ENCODE data around the gene MACF1.
"Not testable (repeated sequence)": the region's sequence is repeated elsewhere in the genome, so short reads cannot be mapped to it uniquely, and the experiment has no call there.

MACF1 gene

GRCh38 chr1:39524591-39525365, 320.3 kb downstream of the MACF1 start:
- no peak for DNase-seq

GRCh38 chr1:39525366-39526165, 321.1 kb downstream of the MACF1 start:
- DNase-seq = no peak

GRCh38 chr1:39526466-39527189, 322.1 kb downstream of the MACF1 start:
- DNase-seq = no peak

DNA sequence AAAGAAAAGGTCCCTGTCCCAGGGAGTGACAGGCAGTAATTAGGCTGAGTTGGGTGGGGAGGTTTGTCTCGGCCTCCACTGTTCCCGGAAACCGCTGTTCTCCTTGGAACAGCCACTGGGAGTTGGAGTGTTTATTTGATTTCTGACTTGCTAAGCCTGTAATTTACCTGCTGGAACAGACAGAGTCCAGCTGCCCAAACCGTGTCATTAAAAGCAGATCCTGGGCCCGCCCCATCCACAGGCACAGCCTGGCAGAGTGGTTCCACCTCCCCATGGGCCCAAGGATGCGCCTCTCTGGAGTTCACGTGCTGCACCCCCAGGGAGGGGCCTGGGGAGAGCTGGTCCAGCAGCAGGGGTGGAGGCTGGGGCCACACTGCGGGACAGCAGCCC, 322.7 kb downstream of the MACF1 start:
- DNase-seq = not testable (repeated sequence)

DNA sequence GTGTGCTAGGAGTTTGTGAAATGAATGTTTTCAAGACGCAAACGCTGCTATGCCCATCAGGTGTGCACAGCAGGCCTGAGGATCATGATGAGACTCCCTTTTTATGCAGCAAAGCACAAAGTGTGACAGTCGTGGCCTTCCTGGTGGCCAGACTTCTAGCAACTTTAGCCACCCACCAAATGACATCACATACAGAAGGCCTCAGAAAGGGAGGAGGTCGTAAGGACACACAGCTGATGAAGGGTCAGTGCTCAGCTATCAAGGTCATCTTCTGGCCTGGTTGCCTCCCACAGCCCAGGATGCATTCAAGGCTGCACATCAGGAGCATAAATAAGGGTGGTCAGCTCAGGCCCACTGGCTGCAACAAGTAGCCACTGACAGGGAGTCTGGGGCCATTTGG, 323.6 kb downstream of the MACF1 start:
- DNase-seq = no peak

DNA sequence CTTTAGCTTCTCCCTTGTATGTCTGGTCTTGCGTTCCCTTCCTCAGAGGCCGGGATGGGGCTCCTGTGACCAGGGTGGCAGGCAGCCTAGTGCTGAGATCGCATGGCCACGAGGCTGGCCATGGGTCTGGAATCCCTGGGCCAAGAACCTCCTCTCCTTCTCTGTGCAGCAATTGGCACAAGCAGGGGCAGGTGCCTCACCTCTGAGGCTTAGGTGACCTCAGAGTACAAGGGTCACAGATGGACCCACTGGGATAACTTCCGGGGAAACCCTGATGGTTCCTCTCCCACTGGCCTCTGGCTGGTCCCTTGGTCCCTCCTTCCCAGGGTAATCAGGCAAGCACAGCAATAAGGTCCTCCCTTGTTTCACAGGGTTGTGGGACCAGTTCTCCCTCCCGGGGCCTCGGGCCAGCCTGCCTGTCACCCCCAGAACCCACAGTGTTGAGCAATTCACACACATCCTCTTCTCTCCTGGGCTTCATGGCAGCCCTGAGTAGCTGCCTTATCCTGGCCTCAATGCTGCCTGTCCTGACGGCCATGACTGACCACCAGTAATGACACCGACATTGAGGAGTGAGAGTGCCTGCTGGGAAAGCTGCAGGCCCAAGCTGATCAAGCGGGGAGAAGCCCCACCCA, 325.5 kb downstream of the MACF1 start:
- no peak for DNase-seq

- no peak for DNase-seq
Measured at GRCh38 chr1:39531526-39531925, 327.0 kb downstream of the MACF1 start.

DNA sequence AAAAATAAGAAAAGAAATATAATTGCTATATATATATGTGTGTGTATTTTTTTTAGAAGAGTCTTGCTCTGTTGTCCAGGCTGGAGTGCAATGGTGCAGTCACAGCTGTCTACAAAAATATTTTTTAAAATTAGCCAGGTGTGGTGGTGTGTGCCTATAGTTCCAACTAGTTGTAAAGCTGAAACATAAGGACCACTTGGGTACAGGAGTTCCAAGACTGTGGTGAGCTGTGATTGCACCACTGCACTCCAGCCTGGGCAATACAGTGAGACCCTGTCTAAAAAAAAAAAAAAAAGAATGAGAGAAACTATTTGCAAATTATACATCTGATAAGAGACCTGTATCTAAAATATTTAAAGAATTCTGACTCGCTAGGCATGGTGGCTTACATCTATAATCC, 328.9 kb downstream of the MACF1 start:
- no peak for DNase-seq
